Transverse colon (tissue), 4 donors: Measurements from ENCODE around the gene GALP. TPM values are rescaled to one million over a fixed set of nuclear protein-coding genes. Genes with fewer than 3 reads are reported as not detected.
A peak's percentile ranks its signal among the peaks of the same experiment; 100 is the strongest.
"Not testable (repeated sequence)": the region's sequence is repeated elsewhere in the genome, so short reads cannot be mapped to it uniquely, and the experiment has no call there.

Source experiments
- DNase-seq: peaks from one replicate; pipeline ENCODE4 v3.0.0-alpha.2; 2019
- H3K27ac ChIP-seq, 4 donors: fragments of 200-600 bp; sonication (generic); 2 replicates each; pipeline ENCODE4 v1.5.1; 2016 to 2018; ENCODE audit warnings: inconsistent platforms in 4 of 4
- H3K27me3 ChIP-seq: fragments of 200-600 bp; sonication (generic); 2 replicates; pipeline ENCODE4 v1.5.1; 2017; ENCODE audit warnings: inconsistent platforms
- H3K36me3 ChIP-seq, 4 donors: fragments of 200-600 bp; sonication (generic); 2 replicates each; pipeline ENCODE4 v1.5.1; 2017 to 2019; ENCODE audit warnings: inconsistent platforms in 4 of 4
- H3K4me1 ChIP-seq, 4 donors: fragments of 200-600 bp; sonication (generic); 2 replicates each; pipeline ENCODE4 v1.5.1; 2017 to 2020; ENCODE audit warnings: inconsistent platforms in 4 of 4
- H3K4me3 ChIP-seq, 4 donors: fragments of 200-600 bp; sonication (generic); 1 replicate in 1 of 4; 2 replicates in 3 of 4; pipeline versions ENCODE4 v1.5.1 to v1.6.1; 2017 to 2019; ENCODE audit warnings: inconsistent platforms in 4 of 4
- H3K9me3 ChIP-seq, 2 donors: fragments of 200-600 bp; sonication (generic); 2 replicates each; pipeline ENCODE4 v1.5.1; 2017 to 2019; ENCODE audit warnings: inconsistent platforms in 2 of 2
- EP300 ChIP-seq: sonication (generic); formaldehyde crosslinking; IDR thresholded peaks from one replicate; pipeline ENCODE4 v1.6.1; 2017; ENCODE audit warnings: antibody characterized with exemption, low read depth
- POLR2A ChIP-seq: fragments of 450-650 bp; IDR thresholded peaks from one replicate; pipeline ENCODE4 v1.6.1; 2016; ENCODE audit warnings: antibody characterized with exemption, mild to moderate bottlenecking, moderate library complexity
- POLR2AphosphoS5 ChIP-seq, 3 donors: sonication (generic); formaldehyde crosslinking; IDR thresholded peaks; one replicate each; pipeline ENCODE4 v1.6.1; 2016; ENCODE audit warnings: antibody characterized with exemption in 3 of 3
- WGBS, 2 donors: methylation state at CpG; one replicate each; pipeline ENCODE4 v1.1.5; 2018; ENCODE audit warnings: low coverage in 1 of 2; 5-methylcytosine and 5-hydroxymethylcytosine counted together
- in situ Hi-C, 4 donors: fragments of 200-750 bp; cut with MboI; loops; one replicate each; pipeline versions ENCODE4 v1.15.0 to v1.15.1; 2017; ENCODE audit warnings: low sequenced_read_pairs in 3 of 4, low pct_ligation_motif_present in 1 of 4, low pct_unique_long_range_greater_than_20kb in 1 of 4
- intact Hi-C: fragments of 100-400 bp; cut with DNase I; formaldehyde crosslinking; loops from one replicate; pipeline ENCODE4 v1.15.1; 2023; ENCODE audit warnings: low total_unique reads
- total RNA-seq, 4 donors: library from RNA; depleted of rRNA; stranded (reverse); fragments of >200 nt; gene quantifications; one replicate each; pipeline ENCODE4 v1.1.0, GENCODE V29; 2016
- TF ChIP-seq, protein P1 (sequence below), 5 experiments: fragments of 200-600 bp in 3 of 5; fragments of 450-650 bp in 2 of 5; sonication (generic) in 3 of 5; IDR thresholded peaks; 1 replicate in 2 of 5; 2 replicates in 3 of 5; pipeline ENCODE4 v1.5.1; 2016 to 2017; ENCODE audit warnings: antibody characterized with exemption in 5 of 5, inconsistent platforms in 3 of 5, mild to moderate bottlenecking in 2 of 5, moderate library complexity in 1 of 5

The GALP gene
- total RNA-seq, 4 donors from 2014 or later, result not detected

DNA sequence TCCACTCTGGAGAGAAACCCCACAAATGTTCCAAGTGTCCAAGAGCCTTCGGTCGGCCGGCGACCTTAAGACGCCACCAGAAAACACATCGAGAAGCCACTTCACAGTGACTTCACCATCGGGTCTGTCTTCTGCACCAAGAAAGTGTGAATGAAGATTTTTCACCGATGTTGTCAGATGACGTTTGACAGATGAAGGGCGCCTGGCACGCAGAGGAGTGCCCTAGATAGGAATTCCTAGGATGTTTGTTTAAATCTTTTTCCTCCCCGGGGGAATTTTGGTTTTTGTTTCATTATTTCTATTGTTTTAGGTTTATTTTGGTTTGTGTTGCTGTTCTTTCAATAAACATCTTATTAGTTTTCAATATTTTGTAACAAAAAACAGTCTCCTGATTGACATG is 33.3 kb downstream of the GALP start:
- no peak for TF ChIP-seq EP300
- TF ChIP-seq, protein P1, sequence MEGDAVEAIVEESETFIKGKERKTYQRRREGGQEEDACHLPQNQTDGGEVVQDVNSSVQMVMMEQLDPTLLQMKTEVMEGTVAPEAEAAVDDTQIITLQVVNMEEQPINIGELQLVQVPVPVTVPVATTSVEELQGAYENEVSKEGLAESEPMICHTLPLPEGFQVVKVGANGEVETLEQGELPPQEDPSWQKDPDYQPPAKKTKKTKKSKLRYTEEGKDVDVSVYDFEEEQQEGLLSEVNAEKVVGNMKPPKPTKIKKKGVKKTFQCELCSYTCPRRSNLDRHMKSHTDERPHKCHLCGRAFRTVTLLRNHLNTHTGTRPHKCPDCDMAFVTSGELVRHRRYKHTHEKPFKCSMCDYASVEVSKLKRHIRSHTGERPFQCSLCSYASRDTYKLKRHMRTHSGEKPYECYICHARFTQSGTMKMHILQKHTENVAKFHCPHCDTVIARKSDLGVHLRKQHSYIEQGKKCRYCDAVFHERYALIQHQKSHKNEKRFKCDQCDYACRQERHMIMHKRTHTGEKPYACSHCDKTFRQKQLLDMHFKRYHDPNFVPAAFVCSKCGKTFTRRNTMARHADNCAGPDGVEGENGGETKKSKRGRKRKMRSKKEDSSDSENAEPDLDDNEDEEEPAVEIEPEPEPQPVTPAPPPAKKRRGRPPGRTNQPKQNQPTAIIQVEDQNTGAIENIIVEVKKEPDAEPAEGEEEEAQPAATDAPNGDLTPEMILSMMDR (IDR thresholded peaks at IDR 0.05), result no peak
- no peak for TF ChIP-seq POLR2AphosphoS5 (IDR thresholded peaks at IDR 0.05)
- no peak for TF ChIP-seq POLR2A
- 69 to 90% methylated on average over 5 to 12 of the region's 12 CpGs for WGBS, 2 donors
- intact Hi-C loops, result no loop called here

DNA sequence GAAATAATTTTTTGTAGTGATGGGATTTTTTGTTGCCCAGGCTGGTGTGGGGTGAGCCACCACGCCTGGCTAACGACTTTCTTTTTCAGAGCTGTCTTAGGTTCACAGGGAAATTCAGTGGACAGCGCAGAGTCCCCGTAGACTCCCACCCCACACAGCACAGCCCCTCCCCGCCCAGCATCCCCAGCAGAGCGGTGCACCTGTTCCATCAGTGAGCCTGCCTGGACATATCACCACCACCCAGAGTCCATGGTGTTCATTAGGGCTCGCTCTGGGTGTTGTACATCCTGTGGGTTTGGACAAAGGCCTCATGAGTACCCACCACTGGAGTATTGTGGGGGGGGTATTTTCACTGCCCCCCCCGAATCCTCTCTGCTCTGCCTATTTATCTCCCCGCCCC is 34.2 kb downstream of the GALP start:
- H3K27ac ChIP-seq, H3K4me3 ChIP-seq, intact Hi-C loops, H3K4me1 ChIP-seq, DNase-seq, H3K9me3 ChIP-seq, H3K27me3 ChIP-seq, in situ Hi-C loops, H3K36me3 ChIP-seq: not testable (repeated sequence)
- WGBS, 2 donors, result 86 to 90% methylated on average over 7 to 9 of the region's 9 CpGs

More for the DNA sequence above, 33.3 kb downstream of the GALP start:
- Histone ChIP-seq H3K27ac (no peak overlapping the region), H3K27me3 (no peaks in the 10 kb centered on the region), H3K9me3 (no peaks in the 10 kb centered on the region), H3K36me3 (no peaks in the 10 kb centered on the region), H3K4me3 (no peak overlapping the region), H3K4me1 (no peaks in the 10 kb centered on the region)
- in situ Hi-C loops, result no loop called here
- no peak for DNase-seq

DNA sequence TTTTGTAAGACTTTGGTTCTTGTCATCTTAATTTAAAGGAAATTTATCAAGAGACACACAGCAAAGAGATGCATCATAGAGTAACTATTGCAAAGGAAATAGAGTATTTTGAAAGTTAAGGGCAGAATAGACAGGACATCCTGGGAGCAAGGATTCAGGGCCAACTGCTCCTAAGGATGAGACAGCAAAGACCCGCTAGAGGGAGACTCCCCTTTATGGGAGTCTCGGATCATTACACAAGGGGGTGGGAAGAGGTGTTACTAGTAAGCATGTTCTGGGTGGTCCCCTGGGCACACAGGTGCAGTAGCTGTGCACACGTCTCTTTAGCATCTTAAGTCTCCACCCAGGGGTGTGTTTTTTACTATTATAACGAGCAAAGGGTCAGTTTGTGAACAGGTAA is 35.9 kb downstream of the GALP start:
- in situ Hi-C loops, result no loop called here

DNA sequence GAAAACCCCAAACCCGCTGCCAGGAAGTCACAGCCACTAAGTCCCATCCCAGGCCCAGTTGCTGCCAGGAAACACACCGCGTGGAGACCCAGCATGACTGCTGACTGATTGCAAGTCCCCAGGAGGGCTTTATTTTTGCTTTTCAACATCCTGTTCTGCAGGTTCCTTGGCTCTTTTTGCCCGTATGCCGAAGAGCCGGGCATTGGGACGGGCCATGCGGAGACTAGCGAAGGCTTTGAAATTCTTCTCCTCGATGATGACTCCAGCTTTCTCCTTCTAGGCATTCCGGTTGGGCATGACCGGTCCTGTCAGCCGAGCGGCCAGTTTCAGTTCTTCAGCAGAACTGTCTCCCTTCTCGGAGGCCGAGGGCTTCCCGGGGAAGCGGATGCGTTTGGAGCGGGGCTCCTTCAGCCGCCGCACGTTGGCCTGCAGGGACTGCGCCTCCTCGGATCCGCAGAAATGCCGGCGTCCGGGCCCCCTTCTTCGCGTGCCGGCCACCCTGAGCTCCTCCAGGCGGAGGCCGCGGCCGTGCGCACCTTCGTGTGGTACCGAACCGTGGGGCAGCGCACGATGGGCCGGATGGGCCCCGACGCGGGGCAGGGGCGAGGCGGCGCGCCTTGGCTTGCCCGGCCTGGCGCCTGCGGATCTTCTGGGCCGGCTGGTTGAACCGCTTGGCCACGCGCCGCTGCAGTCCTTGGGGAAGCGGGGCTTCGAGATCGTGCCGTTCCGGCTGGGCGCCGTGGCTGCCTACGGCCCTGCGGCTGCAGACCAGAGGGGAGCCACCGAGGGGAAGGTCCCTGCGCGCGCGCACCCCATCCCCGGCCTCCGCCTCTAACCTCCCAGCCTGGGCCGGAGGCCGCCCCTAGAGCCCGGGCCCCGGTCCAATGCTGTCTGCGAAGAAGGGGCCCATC is 41.5 kb downstream of the GALP start:
- in situ Hi-C loops, result no loop called here
- Histone ChIP-seq H3K4me1 (peaks cover 0 to 7% (median 1%) of the 10 kb centered on the region in 4 donors), H3K27me3 (peaks cover 15% of the 10 kb centered on the region), H3K9me3 (no peaks in the 10 kb centered on the region), H3K36me3 (no peaks in the 10 kb centered on the region), H3K27ac (no peak overlapping the region), H3K4me3 (peak overlapping the region in 2 of 4 donors; percentile 25 to 29)
- intact Hi-C loops, result no loop called here
- no peak for DNase-seq
- 57 to 100% methylated on average over 1 to 39 of the region's 79 CpGs for WGBS, 2 donors
- no peak for TF ChIP-seq EP300
- TF ChIP-seq, protein P1 (IDR thresholded peaks at IDR 0.05), result no peak
- TF ChIP-seq POLR2A, result no peak
- TF ChIP-seq POLR2AphosphoS5 (IDR thresholded peaks at IDR 0.05), result no peak

More for the DNA sequence above, 35.9 kb downstream of the GALP start:
- DNase-seq, result no peak
- no peak overlapping the region for H3K4me3 ChIP-seq
- peaks cover 0 to under 1% (median 0%) of the 10 kb centered on the region in 4 donors for H3K4me1 ChIP-seq
- no peak overlapping the region for H3K27ac ChIP-seq
- intact Hi-C loops, result no loop called here
- 67 to 68% methylated on average over 3 to 4 of the region's 4 CpGs for WGBS, 2 donors
- H3K9me3 ChIP-seq, result no peaks in the 10 kb centered on the region
- peaks cover 1% of the 10 kb centered on the region for H3K27me3 ChIP-seq
- TF ChIP-seq, protein P1 (IDR thresholded peaks at IDR 0.05), result no peak
- no peak for TF ChIP-seq POLR2AphosphoS5 (IDR thresholded peaks at IDR 0.05)
- TF ChIP-seq POLR2A, result no peak
- TF ChIP-seq EP300, result no peak
- H3K36me3 ChIP-seq, result no peaks in the 10 kb centered on the region
